Choroid plexus epithelial cell (primary cell): ENCODE measurements around the gene ABHD5.
A peak's percentile ranks its signal among the peaks of the same experiment; 100 is the strongest.

Experiments used
- DNase-seq: peaks from one replicate; pipeline ENCODE4 v3.0.0-alpha.2; 2010; ENCODE audit warnings: low read depth
- H3K4me3 ChIP-seq: 2 replicates; pipeline ENCODE4 v1.5.1; 2011; ENCODE audit warnings: low read depth, mild to moderate bottlenecking, control low read depth, low read length, moderate library complexity
- CTCF ChIP-seq: conservative IDR thresholded peaks from 2 replicates; pipeline ENCODE4 v1.5.1; 2011; ENCODE audit warnings: low read depth, mild to moderate bottlenecking, control low read depth, inconsistent platforms, low read length, moderate library complexity

The ABHD5 gene

GRCh38 chr3:43742920-43743319 lies 52.2 kb downstream of the ABHD5 start:
- peak; percentile 35 for TF ChIP-seq CTCF
- H3K4me3 ChIP-seq: no peak overlapping the region
- DNase-seq: peak; percentile 87

GRCh38 chr3:43747641-43748040 lies 56.9 kb downstream of the ABHD5 start:
- DNase-seq: peak; percentile 34
- TF ChIP-seq CTCF: no peak
- no peak overlapping the region for H3K4me3 ChIP-seq

GRCh38 chr3:43748179-43748578 lies 57.4 kb downstream of the ABHD5 start:
- TF ChIP-seq CTCF: peak; percentile 24
- no peak overlapping the region for H3K4me3 ChIP-seq
- DNase-seq: peak; percentile 47

- no peak for TF ChIP-seq CTCF
- H3K4me3 ChIP-seq: no peak overlapping the region
- no peak for DNase-seq
These were observed 57.9 kb downstream of the ABHD5 start for GRCh38 chr3:43748645-43749044.

GRCh38 chr3:43752905-43753304 lies 62.2 kb downstream of the ABHD5 start:
- DNase-seq: no peak
- no peak for TF ChIP-seq CTCF
- H3K4me3 ChIP-seq: no peak overlapping the region

GRCh38 chr3:43753741-43754715 lies 63.3 kb downstream of the ABHD5 start:
- DNase-seq: peak; percentile 59
- no peak for TF ChIP-seq CTCF
- H3K4me3 ChIP-seq: no peak overlapping the region
